PFSK-1 (cell line): ENCODE measurements around the gene GNAZ.

Experiments used
- FOXP2 ChIP-seq: optimal IDR thresholded peaks from 2 replicates; pipeline ENCODE3; 2011; ENCODE audit warnings: borderline replicate concordance, control low read depth, inconsistent platforms; ENCODE audit not compliant: insufficient read depth; ENCODE audit errors: extremely low read length, extremely low read depth
- POLR2AphosphoS5 ChIP-seq: IDR thresholded peaks from 2 replicates; pipeline ENCODE4 v1.6.1; 2012; ENCODE audit warnings: low read depth, mild to moderate bottlenecking, control low read depth, low read length, moderate library complexity
- REST ChIP-seq, 2 experiments: IDR thresholded peaks; 2 replicates each; pipeline versions ENCODE4 v1.6.1 to v1.8.0; 2011 to 2012; ENCODE audit warnings: low read depth in 2 of 2, low read length in 2 of 2, control low read depth in 1 of 2, inconsistent platforms in 1 of 2, mild to moderate bottlenecking in 1 of 2, moderate library complexity in 1 of 2; ENCODE audit not compliant: insufficient read depth in 1 of 2
- SIN3A ChIP-seq: IDR thresholded peaks from 2 replicates; pipeline ENCODE4 v1.6.1; 2012; ENCODE audit warnings: mild to moderate bottlenecking, low read length, moderate library complexity, borderline replicate concordance; ENCODE audit not compliant: insufficient read depth
- TAF1 ChIP-seq: IDR thresholded peaks from 2 replicates; pipeline ENCODE4 v1.6.1; 2012; ENCODE audit warnings: low read length, control low read depth, borderline replicate concordance; ENCODE audit not compliant: insufficient read depth

GNAZ gene

GRCh38 chr22:23105919-23106318 is 35.6 kb downstream of the GNAZ start:
- TF ChIP-seq FOXP2 (no peak), TAF1 (no peak), POLR2AphosphoS5 (no peak), SIN3A (no peak)

DNA sequence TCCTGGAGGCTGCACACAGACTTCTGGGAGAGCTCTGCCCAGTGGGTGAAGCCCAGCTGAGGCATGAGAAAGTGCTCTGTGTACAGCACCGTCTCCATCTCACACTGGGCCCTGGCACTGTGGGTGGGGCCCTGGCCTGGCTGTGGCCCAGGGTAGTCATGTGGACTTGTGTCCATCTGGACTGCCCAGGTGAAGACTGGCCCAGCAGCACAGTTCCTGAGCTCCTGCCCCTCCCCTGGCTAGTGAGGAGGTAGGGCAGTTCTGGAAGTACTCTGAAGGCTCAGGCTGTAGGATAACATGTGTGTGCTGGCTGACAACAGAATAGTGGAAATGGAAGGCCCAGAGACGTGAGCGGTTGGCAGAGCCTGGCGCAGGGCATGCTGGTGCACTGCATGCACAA is 36.0 kb downstream of the GNAZ start:
- TF ChIP-seq POLR2AphosphoS5 (no peak), TAF1 (no peak), SIN3A (no peak), FOXP2 (no peak), REST (IDR thresholded peaks at IDR 0.05; ENCODE audit: insufficient read depth in 1 of 2, low read depth in 2 of 2, low read length in 2 of 2) (no peak)

- TF ChIP-seq REST (IDR thresholded peaks at IDR 0.05; ENCODE audit: insufficient read depth in 1 of 2, low read depth in 2 of 2, low read length in 2 of 2) = no peak
- TF ChIP-seq FOXP2 = no peak
These were observed 36.6 kb downstream of the GNAZ start for GRCh38 chr22:23106906-23107367.

DNA sequence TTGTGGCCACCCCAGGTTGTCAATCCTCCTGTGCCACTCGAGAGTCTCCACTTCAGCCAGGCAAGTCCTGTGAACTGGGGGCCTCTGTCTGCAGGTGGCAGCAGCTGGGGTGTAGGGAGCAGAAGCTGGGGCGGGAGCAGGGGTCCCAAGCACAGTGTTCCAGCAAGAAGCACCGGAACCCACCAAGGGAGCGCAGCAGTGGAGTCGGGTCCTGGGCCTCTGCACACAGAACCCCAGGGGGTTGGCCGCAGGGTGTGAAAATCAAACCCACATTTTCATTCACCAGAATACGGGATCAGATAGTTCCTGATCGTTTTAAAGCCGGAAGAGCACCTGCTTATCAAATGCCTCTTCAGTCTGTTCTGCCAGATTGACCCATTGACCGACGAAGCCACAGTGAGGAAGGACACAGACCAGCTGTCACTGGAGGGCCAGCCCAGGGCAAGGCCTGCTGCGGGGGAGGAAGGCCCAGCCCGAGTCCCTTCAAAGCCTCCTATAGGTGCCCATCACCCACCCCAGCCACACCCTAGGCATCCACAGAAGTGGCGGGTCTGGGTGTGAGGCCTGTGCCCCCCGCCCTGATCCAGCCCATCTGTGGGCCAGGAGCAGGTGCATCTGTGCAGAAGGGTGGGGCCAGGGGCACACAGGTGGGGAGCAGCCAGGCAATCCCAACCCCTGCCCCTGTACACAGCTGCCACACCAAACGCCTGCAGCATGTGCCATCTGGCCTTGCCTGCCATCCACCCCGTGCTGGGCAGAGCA is 37.3 kb downstream of the GNAZ start:
- TF ChIP-seq SIN3A (no peak), FOXP2 (no peak), TAF1 (no peak), POLR2AphosphoS5 (no peak), REST (IDR thresholded peaks at IDR 0.05; ENCODE audit: insufficient read depth in 1 of 2, low read depth in 2 of 2, low read length in 2 of 2) (no peak)

GRCh38 chr22:23108249-23109078 is 38.1 kb downstream of the GNAZ start:
- TF ChIP-seq REST (IDR thresholded peaks at IDR 0.05; ENCODE audit: insufficient read depth in 1 of 2, low read depth in 2 of 2, low read length in 2 of 2) (no peak), TAF1 (no peak), POLR2AphosphoS5 (no peak), FOXP2 (no peak), SIN3A (no peak)
